HG03097 (cell line): ENCODE data around the gene UXS1.

Experiments
- ATAC-seq: cut with Tn5 transposase; IDR thresholded peaks from one replicate; pipeline ENCODE4 v1.9.1; 2021; ENCODE audit not compliant: unreplicated experiment, low FRiP score

UXS1 gene

DNA sequence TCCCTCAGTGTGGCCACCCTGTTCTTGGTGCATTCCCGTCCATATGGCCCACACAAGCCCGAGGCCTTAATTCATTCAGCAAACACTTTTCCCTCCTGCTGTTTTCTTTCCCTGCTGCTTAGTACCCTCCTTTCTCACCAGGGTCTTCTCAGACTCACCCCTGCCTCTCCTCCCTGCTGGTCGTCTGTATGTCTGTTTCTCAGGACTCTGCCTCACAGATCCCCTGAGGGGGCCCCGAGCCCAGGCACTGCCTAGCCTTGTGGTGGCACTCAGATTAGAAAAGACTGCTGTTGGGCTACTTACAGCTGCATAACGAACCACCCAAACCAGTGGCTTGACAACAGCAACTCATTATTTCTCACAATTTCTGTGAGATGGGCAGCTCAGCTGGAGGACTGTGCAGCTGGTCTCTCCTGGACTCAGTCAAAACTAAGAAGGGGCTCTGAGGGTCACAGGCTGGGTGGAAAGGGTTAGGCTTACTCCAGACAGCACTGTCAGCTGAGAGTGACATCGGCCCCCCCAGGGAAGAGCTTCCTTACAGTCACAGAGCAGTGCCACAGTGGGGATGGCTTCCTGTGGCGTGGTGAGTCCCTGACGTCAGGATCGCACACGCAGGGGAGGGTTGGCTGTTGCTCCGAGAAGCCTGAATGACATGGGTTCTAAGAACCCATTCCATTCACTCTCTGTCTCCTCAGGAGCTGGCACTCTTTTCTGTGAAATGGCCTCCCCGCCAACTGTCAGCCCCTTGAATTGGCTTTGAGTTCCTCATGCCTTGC is 139.0 kb downstream of the UXS1 start:
- ATAC-seq = no peak

GRCh38 chr2:106054321-106054720 is 139.8 kb downstream of the UXS1 start:
- no peak for ATAC-seq

DNA sequence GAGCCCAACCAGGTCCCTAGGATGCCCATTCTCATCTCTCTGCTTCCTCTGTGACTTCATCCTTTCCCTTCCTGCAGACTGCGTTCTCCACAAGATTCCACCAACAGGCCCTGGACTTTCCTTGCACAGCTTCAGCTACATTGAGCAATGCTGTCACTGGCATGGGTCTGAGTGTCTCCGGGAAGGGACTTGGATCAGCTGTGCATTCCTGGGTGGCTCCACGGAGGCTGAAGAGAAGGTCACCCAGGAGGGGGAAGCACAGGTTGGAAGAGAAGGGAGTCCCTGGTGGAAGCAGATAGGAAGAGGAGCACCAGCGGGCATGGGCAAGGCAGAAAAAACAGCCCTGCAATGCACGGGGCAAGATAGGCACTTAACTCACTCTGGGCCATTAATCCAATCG is 140.5 kb downstream of the UXS1 start:
- no peak for ATAC-seq

DNA sequence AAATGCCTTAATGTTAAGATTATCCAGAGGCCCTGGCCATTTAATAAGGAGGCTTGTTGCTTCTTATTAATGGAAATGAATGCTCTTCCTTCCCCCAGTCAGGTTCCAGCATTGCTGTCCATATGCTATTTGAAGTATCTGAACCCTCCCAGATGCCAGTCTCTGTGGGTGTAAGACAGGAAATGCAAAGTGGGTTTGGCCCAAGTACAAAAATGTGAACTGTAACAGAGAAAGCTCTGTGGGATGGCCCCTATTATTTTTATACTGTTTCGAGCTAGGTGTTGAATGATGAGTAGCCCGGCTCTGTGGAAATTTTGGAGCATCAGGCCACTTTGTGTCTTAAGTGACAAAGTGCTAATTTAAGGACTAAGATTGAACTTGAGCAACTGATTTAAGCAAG is 141.0 kb downstream of the UXS1 start:
- ATAC-seq = no peak

GRCh38 chr2:106044859-106045258 is 149.2 kb downstream of the UXS1 start:
- ATAC-seq = no peak

DNA sequence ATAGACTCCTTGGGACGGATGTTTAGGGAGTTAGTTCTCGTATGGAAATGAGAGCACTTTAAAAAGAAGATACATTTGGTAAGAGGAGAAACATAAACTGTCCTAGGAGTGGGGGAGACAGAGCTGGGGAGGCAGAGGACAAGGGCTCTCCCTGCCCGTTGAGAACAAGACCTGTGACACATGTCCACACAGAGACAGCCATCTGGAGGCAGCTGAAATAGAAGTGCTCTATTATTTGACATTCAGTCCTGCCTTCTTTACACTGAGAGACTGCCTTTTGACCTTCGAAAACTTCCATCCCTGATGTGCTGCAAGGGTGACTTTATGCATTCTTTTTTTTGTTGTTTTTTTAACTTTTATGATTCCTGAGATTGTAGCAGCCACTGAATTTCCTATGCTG is 150.1 kb downstream of the UXS1 start:
- no peak for ATAC-seq
